ENCODE data around the gene MARCHF3.

DNA sequence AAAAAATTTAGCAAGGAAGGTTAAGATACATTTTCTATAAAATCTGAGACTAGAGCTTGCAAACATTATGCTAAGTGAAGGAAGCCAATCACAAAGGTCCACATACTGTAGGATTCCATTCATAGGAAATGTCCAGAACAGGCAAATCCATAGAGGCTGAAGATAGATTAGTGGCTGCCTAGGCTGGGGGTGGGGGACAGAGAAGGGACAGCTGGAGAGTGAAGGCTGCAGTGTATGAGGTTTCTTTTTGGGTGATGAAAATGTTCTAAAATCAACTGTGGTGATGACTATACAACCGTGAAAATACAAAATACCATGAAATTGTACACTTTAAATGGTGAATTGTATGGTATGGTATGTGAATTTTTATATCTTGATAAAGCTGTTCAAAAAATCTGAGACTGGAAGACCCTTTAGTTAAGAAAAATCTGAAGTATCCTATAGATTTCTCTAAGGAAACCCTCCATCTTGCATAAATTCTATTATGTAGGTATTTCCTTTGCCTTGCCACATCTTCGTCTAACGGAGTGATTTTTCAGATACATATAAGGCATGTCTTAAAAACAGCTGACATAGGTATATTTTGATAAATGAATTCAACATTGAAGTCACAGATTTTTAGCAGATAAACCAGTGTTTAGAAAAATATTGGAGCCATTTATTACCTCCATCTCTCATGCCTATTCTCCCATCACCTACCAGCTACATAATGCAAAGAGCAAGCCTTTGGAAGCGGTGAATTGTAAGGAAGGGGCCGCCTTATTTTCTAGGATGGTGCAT is 132.3 kb downstream of the MARCHF3 start:
- TF ChIP-seq CTCF (IDR thresholded peaks at IDR 0.05) (no peak), EP300 (IDR thresholded peaks at IDR 0.05) (no peak)
